HG03060 (cell line): ENCODE measurements around the gene NOP56.
"Not testable (repeated sequence)": the region's sequence is repeated elsewhere in the genome, so short reads cannot be mapped to it uniquely, and the experiment has no call there.

Experiments
- ATAC-seq: cut with Tn5 transposase; IDR thresholded peaks from one replicate; pipeline ENCODE4 v1.9.1; 2021; ENCODE audit warnings: low read depth, moderate number of reproducible peaks; ENCODE audit not compliant: unreplicated experiment

NOP56 gene

GRCh38 chr20:2680046-2680445 lies 27.6 kb downstream of the NOP56 start:
- ATAC-seq, result no peak

GRCh38 chr20:2682040-2682439 lies 29.6 kb downstream of the NOP56 start:
- ATAC-seq, result not testable (repeated sequence)

GRCh38 chr20:2684817-2685216 lies 32.4 kb downstream of the NOP56 start:
- not testable (repeated sequence) for ATAC-seq

GRCh38 chr20:2687514-2687913 lies 35.1 kb downstream of the NOP56 start:
- ATAC-seq, result no peak

GRCh38 chr20:2688041-2688591 lies 35.7 kb downstream of the NOP56 start:
- no peak for ATAC-seq

- no peak for ATAC-seq
Measured at GRCh38 chr20:2690213-2690612, 37.8 kb downstream of the NOP56 start.

GRCh38 chr20:2690718-2691117 lies 38.3 kb downstream of the NOP56 start:
- ATAC-seq, result no peak

GRCh38 chr20:2691127-2691526 lies 38.7 kb downstream of the NOP56 start:
- ATAC-seq, result no peak

GRCh38 chr20:2691663-2692035 lies 39.2 kb downstream of the NOP56 start:
- ATAC-seq, result no peak

GRCh38 chr20:2692036-2692885 lies 39.8 kb downstream of the NOP56 start, which contains the start of gene EBF4:
TSS of gene EBF4 (plus strand) at chr20:2692780. CDS start at chr20:2693646, 866 bp downstream.
- ATAC-seq, result no peak

GRCh38 chr20:2692886-2693285 lies 40.5 kb downstream of the NOP56 start:
- no peak for ATAC-seq

- no peak for ATAC-seq
Measured at GRCh38 chr20:2693286-2694007, 41.0 kb downstream of the NOP56 start.

GRCh38 chr20:2694008-2694471 lies 41.6 kb downstream of the NOP56 start:
- ATAC-seq, result no peak

- ATAC-seq, result no peak
Measured at GRCh38 chr20:2694519-2694918, 42.1 kb downstream of the NOP56 start.

- no peak for ATAC-seq
Measured at GRCh38 chr20:2695206-2695983, 43.0 kb downstream of the NOP56 start.

- not testable (repeated sequence) for ATAC-seq
Measured at GRCh38 chr20:2695984-2696525, 43.6 kb downstream of the NOP56 start.

- no peak for ATAC-seq
Measured at GRCh38 chr20:2696646-2697045, 44.2 kb downstream of the NOP56 start.

- no peak for ATAC-seq
Measured at GRCh38 chr20:2697768-2698167, 45.3 kb downstream of the NOP56 start.

GRCh38 chr20:2698186-2698817 lies 45.9 kb downstream of the NOP56 start:
- no peak for ATAC-seq

GRCh38 chr20:2698912-2699311 lies 46.5 kb downstream of the NOP56 start:
- ATAC-seq, result no peak
